RKO (cell line): ENCODE results near the gene USHBP1.

Experiments
- DNase-seq: peaks from one replicate; pipeline ENCODE4 v3.0.0-alpha.2; 2016; ENCODE audit warnings: low spot score

The USHBP1 gene, protein sequence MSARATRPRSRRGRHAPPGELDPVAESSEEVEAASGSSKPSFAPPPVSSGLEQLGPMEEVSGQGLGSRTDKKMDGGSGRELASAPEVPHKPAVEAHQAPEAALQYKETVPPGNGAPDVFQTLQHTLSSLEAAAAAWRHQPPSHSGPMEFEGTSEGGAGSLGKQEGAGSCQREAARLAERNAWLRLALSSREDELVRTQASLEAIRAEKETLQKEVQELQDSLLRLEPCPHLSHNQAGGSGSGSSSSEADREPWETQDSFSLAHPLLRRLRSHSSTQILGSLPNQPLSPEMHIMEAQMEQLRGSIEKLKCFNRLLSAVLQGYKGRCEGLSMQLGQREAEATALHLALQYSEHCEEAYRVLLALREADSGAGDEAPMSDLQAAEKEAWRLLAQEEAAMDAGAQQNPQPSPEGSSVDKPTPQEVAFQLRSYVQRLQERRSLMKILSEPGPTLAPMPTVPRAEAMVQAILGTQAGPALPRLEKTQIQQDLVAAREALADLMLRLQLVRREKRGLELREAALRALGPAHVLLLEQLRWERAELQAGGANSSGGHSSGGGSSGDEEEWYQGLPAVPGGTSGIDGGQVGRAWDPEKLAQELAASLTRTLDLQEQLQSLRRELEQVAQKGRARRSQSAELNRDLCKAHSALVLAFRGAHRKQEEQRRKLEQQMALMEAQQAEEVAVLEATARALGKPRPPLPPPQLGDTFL

DNA sequence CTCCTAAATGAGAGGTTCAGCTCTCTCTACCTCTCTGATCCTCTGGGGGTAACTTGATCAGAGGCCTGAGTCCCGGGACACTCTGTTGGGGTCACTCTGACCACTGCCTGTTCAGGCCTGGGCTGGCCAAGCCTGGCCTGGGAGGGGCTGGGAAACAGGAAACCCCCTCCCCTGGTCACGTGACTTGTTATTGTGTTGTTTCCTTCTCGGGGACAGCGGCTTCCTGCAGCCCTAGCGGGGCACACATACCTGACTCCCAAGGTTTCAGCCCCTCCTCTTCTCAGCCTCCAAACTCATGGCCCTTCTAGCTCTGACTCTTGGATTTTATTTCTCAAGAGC, at the start of gene USHBP1:
TSS of gene USHBP1 (minus strand) at position 105 of the 339 bp plus-strand sequence. CDS start 446 bp downstream, outside the sequence.
- no peak for DNase-seq

DNA sequence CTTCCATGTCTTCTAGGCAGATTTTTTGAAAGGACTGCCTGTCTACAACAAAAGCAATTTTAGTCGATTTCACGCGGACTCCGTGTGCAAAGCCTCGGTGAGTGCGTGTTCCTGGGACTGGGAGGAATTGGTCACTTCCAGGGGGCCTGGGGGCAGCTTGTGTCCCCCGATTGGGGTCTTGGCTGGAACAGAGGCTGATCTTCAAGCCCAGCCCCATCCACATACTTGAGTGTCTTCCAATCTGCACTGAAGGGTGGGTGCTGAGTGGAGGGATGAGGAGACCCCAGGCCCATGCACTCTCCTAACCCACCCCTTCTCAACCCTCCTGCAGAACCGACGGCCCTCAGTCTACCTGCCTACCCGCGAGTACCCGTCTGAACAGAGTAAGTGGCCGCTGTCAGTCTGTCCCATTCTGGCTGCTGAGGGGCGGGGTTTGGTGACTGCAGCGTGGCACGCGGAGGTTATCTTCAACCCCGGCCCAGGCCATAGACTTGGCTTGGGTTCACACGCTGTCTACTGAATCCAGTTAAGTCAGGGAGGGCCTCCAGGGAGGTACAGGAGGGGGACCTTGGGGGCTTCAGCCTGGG, 49.6 kb upstream of the USHBP1 start:
- no peak for DNase-seq

GRCh38 chr19:17312189-17313113, 47.9 kb upstream of the USHBP1 start:
- no peak for DNase-seq

GRCh38 chr19:17311455-17312188, 47.1 kb upstream of the USHBP1 start:
- no peak for DNase-seq

DNA sequence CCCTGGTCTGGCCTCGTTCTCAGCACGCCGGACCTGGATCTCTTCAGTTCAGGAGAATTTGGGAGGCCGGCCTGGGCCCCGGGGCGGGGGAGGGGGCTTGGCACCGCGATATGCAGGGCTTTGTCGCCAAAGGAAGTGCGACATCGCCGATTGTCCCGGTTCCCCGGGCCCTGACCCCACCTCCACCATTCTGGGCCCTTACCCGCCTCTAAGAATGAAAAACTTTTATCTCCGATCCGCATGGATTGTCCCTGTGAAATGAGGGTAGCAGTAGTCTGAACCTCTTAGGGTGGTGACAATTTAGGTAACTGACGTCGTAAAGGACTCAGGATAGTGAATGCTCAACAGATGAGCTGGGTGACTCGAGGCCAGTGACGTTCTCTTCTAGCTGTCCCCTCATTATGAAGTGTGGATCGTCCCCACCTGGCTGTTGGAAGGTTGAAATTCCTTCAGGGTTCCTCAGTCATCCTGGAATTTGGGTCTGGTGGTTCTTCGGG, 45.5 kb upstream of the USHBP1 start:
- peak; percentile 51 for DNase-seq

- DNase-seq, result peak; percentile 100
These were observed 44.8 kb upstream of the USHBP1 start, which contains the start of gene DDA1 for GRCh38 chr19:17309198-17309964. TSS of gene DDA1 (plus strand) at chr19:17309563. CDS start at chr19:17309655, 92 bp downstream.

GRCh38 chr19:17307876-17308377, 43.4 kb upstream of the USHBP1 start:
- no peak for DNase-seq

DNA sequence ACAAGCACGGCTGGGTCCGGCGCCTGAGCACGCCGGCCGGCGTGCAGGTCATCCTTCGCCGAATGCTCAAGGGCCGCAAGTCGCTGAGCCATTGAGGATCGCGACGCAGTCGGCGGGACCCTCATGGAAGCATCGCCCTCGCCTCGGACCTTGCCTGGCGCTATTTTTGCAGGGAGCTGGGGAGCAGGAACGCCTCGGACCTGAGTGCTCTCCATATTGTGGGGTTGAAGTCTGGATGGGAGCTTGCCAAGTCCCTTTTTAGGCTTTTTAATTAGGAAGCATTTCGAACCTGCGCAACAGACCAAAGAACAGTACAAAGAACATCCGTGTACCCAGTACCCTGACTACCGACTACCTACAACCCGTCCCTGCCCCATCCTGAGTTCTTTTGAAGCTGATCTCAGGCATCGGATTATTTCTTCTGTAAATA, 41.8 kb upstream of the USHBP1 start:
- peak; percentile 37 for DNase-seq

DNA sequence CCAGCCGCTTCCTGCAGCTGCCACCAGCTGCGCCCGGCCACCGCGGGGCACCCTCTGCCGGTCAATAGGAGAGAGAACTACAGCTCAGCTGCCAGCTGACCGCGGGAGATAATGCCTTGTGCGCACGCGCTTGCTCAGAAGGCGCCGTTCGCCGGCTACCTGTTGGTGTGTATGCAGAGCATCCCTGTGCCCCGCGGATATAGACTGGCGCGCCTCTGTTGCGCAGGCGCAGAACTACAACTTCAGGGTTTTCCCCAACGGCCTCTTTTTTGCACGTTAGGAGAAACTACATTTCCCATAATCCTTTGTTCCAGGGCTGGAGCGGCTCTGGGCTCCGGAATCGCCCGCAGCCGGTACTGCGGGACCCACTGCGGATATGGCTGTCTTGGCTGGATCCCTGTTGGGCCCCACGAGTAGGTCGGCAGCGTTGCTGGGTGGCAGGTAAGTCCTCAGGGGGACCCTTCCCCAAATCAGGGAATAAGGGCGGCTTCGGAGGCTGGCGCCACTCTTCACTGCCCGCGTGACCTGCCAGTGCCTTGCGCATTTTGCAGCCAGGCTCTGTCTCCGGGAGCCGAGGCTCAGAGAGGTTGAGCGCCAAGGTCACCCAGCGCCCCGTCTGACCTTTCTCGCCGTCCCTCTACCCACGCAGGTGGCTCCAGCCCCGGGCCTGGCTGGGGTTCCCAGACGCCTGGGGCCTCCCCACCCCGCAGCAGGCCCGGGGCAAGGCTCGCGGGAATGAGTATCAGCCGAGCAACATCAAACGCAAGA, 41.2 kb upstream of the USHBP1 start, which contains the start of gene MRPL34:
TSS of gene MRPL34 (plus strand) at position 356 of the 768 bp plus-strand sequence. CDS start at position 377, 21 bp downstream.
- peak; percentile 99 for DNase-seq

- no peak for DNase-seq
These were observed 40.6 kb upstream of the USHBP1 start for GRCh38 chr19:17305216-17305516.

- DNase-seq, result no peak
These were observed 40.1 kb upstream of the USHBP1 start for GRCh38 chr19:17304386-17305215.

DNA sequence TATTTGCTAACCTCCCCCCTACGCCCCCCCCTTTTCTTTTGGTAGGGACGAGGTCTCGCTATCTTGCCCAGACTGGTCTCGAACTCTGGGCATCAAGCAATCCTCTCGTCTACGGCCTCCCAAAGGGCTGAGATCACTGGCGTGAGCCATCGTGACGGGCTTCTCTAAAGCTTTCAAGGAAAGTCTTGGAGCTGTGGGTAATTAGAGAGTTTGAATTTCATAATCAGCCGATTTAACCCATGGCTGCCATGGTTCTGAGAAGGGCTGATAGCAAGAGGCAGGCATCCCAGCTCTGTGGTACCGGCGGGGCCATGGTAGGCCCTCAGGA, 39.4 kb upstream of the USHBP1 start:
- no peak for DNase-seq

- peak; percentile 93 for DNase-seq
These were observed 38.8 kb upstream of the USHBP1 start, which contains the start of gene ABHD8 for GRCh38 chr19:17303167-17303939. TSS of gene ABHD8 (minus strand) at chr19:17303425. CDS start at chr19:17301616, 1,809 bp downstream.

DNA sequence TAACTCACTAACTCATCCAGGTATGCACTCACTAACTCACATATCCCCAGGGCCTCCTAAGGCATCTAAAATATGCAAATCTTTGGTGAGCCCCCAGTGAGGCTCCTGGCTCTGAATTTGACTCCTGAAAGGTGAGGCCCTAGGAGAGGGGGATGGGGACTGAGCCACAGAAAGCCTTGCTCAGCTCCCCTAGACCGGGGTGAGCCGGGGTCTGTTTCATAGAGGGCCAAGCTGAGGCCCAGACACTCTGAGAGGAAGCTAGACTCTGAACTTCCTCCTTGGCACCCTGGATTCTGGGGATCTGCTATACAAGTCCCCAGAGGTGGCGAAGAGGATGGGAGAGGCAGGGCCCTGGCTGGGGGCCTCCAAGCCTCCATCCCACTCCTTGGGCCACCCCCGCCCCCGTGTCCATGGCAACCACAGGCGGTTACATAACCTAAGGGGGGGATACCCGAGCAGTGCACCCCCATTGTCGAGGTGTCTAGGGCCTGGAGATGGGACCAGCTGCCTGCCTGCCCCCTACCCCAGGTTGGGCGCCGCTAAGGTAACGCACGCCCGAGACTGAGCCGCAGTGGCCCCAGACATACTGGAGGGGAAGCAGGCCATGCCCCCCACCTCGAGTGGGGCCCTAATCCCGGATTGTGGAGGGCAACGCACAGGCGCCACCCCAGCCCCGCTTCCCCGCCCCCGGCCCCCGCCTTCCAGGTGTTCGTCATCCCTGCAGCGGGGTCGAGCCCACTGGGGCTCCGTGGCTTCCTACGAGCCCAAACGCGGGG, 38.0 kb upstream of the USHBP1 start:
- no peak for DNase-seq

GRCh38 chr19:17300992-17301619, 36.6 kb upstream of the USHBP1 start:
- no peak for DNase-seq

- no peak for DNase-seq
These were observed 32.4 kb upstream of the USHBP1 start for GRCh38 chr19:17296976-17297375.
